ENCODE data around the gene GRIN2A. TPM values are rescaled to one million over a fixed set of nuclear protein-coding genes. Genes with fewer than 3 reads are reported as not detected.

Gene GRIN2A
- total RNA-seq, 1 donor from 2014 or later = 0.56 TPM

- ATAC-seq (no peak), DNase-seq (no peak)
- no peaks in the 10 kb centered on the region for H3K4me1 ChIP-seq
- H3K9me3 ChIP-seq = no peaks in the 10 kb centered on the region
- H3K27me3 ChIP-seq (ENCODE audit: low read depth) = no peaks in the 10 kb centered on the region
- no peaks in the 10 kb centered on the region for H3K36me3 ChIP-seq
- no peak for TF ChIP-seq CTCF (IDR thresholded peaks at IDR 0.05)
- intact Hi-C loops (cut with DNase I) = no loop called here
- no peak overlapping the region for H3K27ac ChIP-seq
- H3K4me3 ChIP-seq = no peak overlapping the region
Measured at GRCh38 chr16:10213748-10214147, 31.5 kb upstream of the GRIN2A start.

- no peaks in the 10 kb centered on the region for H3K9me3 ChIP-seq
Measured at GRCh38 chr16:10210944-10211343, 28.7 kb upstream of the GRIN2A start.

GRCh38 chr16:10206865-10207264 lies 24.6 kb upstream of the GRIN2A start:
- H3K27ac ChIP-seq = no peak overlapping the region

More at GRCh38 chr16:10210944-10211343, 28.7 kb upstream of the GRIN2A start:
- no peaks in the 10 kb centered on the region for H3K36me3 ChIP-seq
- intact Hi-C loops (cut with DNase I) = no loop called here
- H3K4me3 ChIP-seq = no peak overlapping the region
- H3K4me1 ChIP-seq = no peaks in the 10 kb centered on the region
- no peak for DNase-seq
- TF ChIP-seq CTCF (IDR thresholded peaks at IDR 0.05) = no peak
- ATAC-seq = no peak
- H3K27ac ChIP-seq = no peak overlapping the region
- H3K27me3 ChIP-seq (ENCODE audit: low read depth) = no peaks in the 10 kb centered on the region

GRCh38 chr16:10206215-10206614 lies 24.0 kb upstream of the GRIN2A start:
- intact Hi-C loops (cut with DNase I) = no loop called here
- TF ChIP-seq CTCF (IDR thresholded peaks at IDR 0.05) = no peak
- H3K9me3 ChIP-seq = no peaks in the 10 kb centered on the region
- H3K4me1 ChIP-seq = no peaks in the 10 kb centered on the region
- DNase-seq (no peak), ATAC-seq (no peak)
- no peaks in the 10 kb centered on the region for H3K36me3 ChIP-seq
- H3K4me3 ChIP-seq = no peak overlapping the region
- no peak overlapping the region for H3K27ac ChIP-seq
- no peaks in the 10 kb centered on the region for H3K27me3 ChIP-seq (ENCODE audit: low read depth)

More at GRCh38 chr16:10206865-10207264, 24.6 kb upstream of the GRIN2A start:
- DNase-seq (no peak), ATAC-seq (no peak)
- no peaks in the 10 kb centered on the region for H3K9me3 ChIP-seq
- no peak overlapping the region for H3K4me3 ChIP-seq
- intact Hi-C loops (cut with DNase I) = no loop called here
- no peaks in the 10 kb centered on the region for H3K27me3 ChIP-seq (ENCODE audit: low read depth)
- H3K36me3 ChIP-seq = no peaks in the 10 kb centered on the region
- H3K4me1 ChIP-seq = no peaks in the 10 kb centered on the region
- TF ChIP-seq CTCF (IDR thresholded peaks at IDR 0.05) = no peak

- ATAC-seq = no peak
- DNase-seq = no peak
- no peaks in the 10 kb centered on the region for H3K4me1 ChIP-seq
- intact Hi-C loops (cut with DNase I) = no loop called here
- no peak overlapping the region for H3K27ac ChIP-seq
- no peaks in the 10 kb centered on the region for H3K27me3 ChIP-seq (ENCODE audit: low read depth)
- H3K9me3 ChIP-seq = no peaks in the 10 kb centered on the region
- no peak overlapping the region for H3K4me3 ChIP-seq
- TF ChIP-seq CTCF (IDR thresholded peaks at IDR 0.05) = no peak
- H3K36me3 ChIP-seq = no peaks in the 10 kb centered on the region
Measured at GRCh38 chr16:10205688-10206087, 23.5 kb upstream of the GRIN2A start.

- DNase-seq (no peak), ATAC-seq (no peak)
- Histone ChIP-seq H3K27me3 (ENCODE audit: low read depth) (no peaks in the 10 kb centered on the region), H3K27ac (no peak overlapping the region), H3K4me3 (no peak overlapping the region), H3K36me3 (no peaks in the 10 kb centered on the region), H3K4me1 (no peaks in the 10 kb centered on the region), H3K9me3 (no peaks in the 10 kb centered on the region)
- TF ChIP-seq CTCF (IDR thresholded peaks at IDR 0.05) = no peak
- intact Hi-C loops (cut with DNase I) = no loop called here
Measured at GRCh38 chr16:10202649-10203048, 20.4 kb upstream of the GRIN2A start.

Data from lower lobe of right lung (tissue), 2 donors.